ENCODE measurements around the gene CFAP221.

CFAP221 gene

DNA sequence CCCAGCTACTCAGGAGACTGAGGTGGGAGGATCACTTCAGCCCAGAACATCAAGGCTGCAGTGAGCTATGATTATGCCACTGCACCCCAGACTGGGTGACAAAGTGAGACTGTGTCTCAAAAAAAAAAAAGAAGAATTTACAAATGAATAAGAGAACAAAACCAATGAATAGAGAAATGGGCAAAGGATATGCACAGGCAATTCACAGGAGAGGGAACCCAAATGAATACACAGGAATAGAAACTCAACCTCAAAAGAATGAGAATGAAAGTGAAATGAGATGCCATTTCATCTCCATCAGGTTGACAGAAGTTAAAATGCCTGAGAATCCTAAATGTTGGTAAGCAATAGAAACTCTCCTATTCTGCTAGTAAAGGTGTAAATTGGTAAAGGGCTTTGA, 40.2 kb downstream of the CFAP221 start:
- no peak overlapping the region for H3K4me3 ChIP-seq (ENCODE audit: low read length)
- H3K36me3 ChIP-seq (ENCODE audit: control insufficient read depth, insufficient read depth, low read length): no peaks in the 10 kb centered on the region
- no peaks in the 10 kb centered on the region for H3K27me3 ChIP-seq (ENCODE audit: control insufficient read depth, insufficient read depth, low read length)
- no peaks in the 10 kb centered on the region for H3K9me3 ChIP-seq (ENCODE audit: control insufficient read depth, insufficient read depth, low read length)
- no peaks in the 10 kb centered on the region for H3K4me1 ChIP-seq (ENCODE audit: control insufficient read depth, insufficient read depth, low read length)
- no peak for DNase-seq (ENCODE audit: low read depth, low spot score)
- no peak overlapping the region for H3K27ac ChIP-seq (ENCODE audit: low read length)

GRCh38 chr2:119586085-119586484, 41.8 kb downstream of the CFAP221 start:
- DNase-seq (ENCODE audit: low read depth, low spot score): no peak
- no peaks in the 10 kb centered on the region for H3K9me3 ChIP-seq (ENCODE audit: control insufficient read depth, insufficient read depth, low read length)
- H3K4me3 ChIP-seq (ENCODE audit: low read length): no peak overlapping the region
- WGBS (ENCODE audit: insufficient coverage, insufficient read length): no CpG with 5 or more reads among the region's 3 CpGs
- H3K27ac ChIP-seq (ENCODE audit: low read length): no peak overlapping the region
- H3K36me3 ChIP-seq (ENCODE audit: control insufficient read depth, insufficient read depth, low read length): no peaks in the 10 kb centered on the region
- no peaks in the 10 kb centered on the region for H3K4me1 ChIP-seq (ENCODE audit: control insufficient read depth, insufficient read depth, low read length)
- no peaks in the 10 kb centered on the region for H3K27me3 ChIP-seq (ENCODE audit: control insufficient read depth, insufficient read depth, low read length)

DNA sequence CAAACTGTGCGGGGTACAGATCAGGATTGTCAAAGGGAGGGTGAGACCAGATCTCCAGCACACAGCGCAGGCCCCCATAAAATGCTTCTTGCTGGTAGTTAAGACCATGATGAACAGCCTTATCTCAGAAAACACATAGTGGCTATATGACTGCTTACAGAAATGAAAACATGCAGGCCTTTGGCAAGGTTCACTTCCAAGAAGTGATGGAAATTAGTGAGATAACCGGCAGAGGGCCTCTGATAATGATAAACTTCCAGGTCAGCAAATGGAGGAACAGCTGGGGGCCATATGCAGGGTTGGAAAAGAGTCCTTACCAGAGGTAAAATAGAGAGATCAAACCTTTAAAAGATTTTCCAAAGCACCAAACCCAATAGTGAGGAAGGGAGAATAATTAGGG, 46.6 kb downstream of the CFAP221 start:
- no CpG with 5 or more reads among the region's 3 CpGs for WGBS (ENCODE audit: insufficient coverage, insufficient read length)
- Histone ChIP-seq H3K36me3 (ENCODE audit: control insufficient read depth, insufficient read depth, low read length) (no peaks in the 10 kb centered on the region), H3K4me1 (ENCODE audit: control insufficient read depth, insufficient read depth, low read length) (no peaks in the 10 kb centered on the region)

DNA sequence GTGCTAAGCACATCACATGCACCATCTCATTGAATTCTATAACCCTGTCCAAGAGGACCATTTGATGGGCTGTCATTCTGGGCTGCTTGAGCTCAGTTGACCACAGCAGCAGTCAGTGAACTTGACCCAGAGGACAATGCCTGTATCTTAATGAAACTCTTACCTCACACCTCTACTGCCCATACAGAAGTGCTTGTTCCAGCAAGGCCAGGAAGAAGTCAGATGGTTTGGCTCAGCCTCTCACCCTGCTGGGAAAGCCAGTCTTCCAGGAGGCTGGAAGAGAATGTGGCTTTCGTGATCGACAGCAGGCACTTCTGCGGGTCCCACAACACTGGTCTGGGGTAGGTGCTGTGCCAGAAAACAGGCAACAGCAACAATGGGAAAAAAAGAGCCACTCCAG, 47.3 kb downstream of the CFAP221 start:
- no peak overlapping the region for H3K4me3 ChIP-seq (ENCODE audit: low read length)
- H3K9me3 ChIP-seq (ENCODE audit: control insufficient read depth, insufficient read depth, low read length): no peaks in the 10 kb centered on the region
- no peaks in the 10 kb centered on the region for H3K4me1 ChIP-seq (ENCODE audit: control insufficient read depth, insufficient read depth, low read length)
- DNase-seq (ENCODE audit: low read depth, low spot score): no peak
- H3K27me3 ChIP-seq (ENCODE audit: control insufficient read depth, insufficient read depth, low read length): no peaks in the 10 kb centered on the region
- no peaks in the 10 kb centered on the region for H3K36me3 ChIP-seq (ENCODE audit: control insufficient read depth, insufficient read depth, low read length)
- no peak overlapping the region for H3K27ac ChIP-seq (ENCODE audit: low read length)
- no CpG with 5 or more reads among the region's 3 CpGs for WGBS (ENCODE audit: insufficient coverage, insufficient read length)

More for the DNA sequence above, 46.6 kb downstream of the CFAP221 start:
- DNase-seq (ENCODE audit: low read depth, low spot score): no peak
- H3K27me3 ChIP-seq (ENCODE audit: control insufficient read depth, insufficient read depth, low read length): no peaks in the 10 kb centered on the region
- H3K9me3 ChIP-seq (ENCODE audit: control insufficient read depth, insufficient read depth, low read length): no peaks in the 10 kb centered on the region
- H3K4me3 ChIP-seq (ENCODE audit: low read length): no peak overlapping the region
- no peak overlapping the region for H3K27ac ChIP-seq (ENCODE audit: low read length)

- no peaks in the 10 kb centered on the region for H3K27me3 ChIP-seq (ENCODE audit: control insufficient read depth, insufficient read depth, low read length)
- H3K4me3 ChIP-seq (ENCODE audit: low read length): no peak overlapping the region
- no peak overlapping the region for H3K27ac ChIP-seq (ENCODE audit: low read length)
- no CpG with 5 or more reads among the region's 5 CpGs for WGBS (ENCODE audit: insufficient coverage, insufficient read length)
- DNase-seq (ENCODE audit: low read depth, low spot score): no peak
- H3K9me3 ChIP-seq (ENCODE audit: control insufficient read depth, insufficient read depth, low read length): no peaks in the 10 kb centered on the region
- H3K36me3 ChIP-seq (ENCODE audit: control insufficient read depth, insufficient read depth, low read length): no peaks in the 10 kb centered on the region
- H3K4me1 ChIP-seq (ENCODE audit: control insufficient read depth, insufficient read depth, low read length): no peaks in the 10 kb centered on the region
These were observed 48.2 kb downstream of the CFAP221 start for GRCh38 chr2:119592436-119592835.

- no CpG with 5 or more reads among the region's 6 CpGs for WGBS (ENCODE audit: insufficient coverage, insufficient read length)
- Histone ChIP-seq H3K4me3 (ENCODE audit: low read length) (no peak overlapping the region), H3K4me1 (ENCODE audit: control insufficient read depth, insufficient read depth, low read length) (no peaks in the 10 kb centered on the region), H3K36me3 (ENCODE audit: control insufficient read depth, insufficient read depth, low read length) (no peaks in the 10 kb centered on the region), H3K27ac (ENCODE audit: low read length) (no peak overlapping the region), H3K27me3 (ENCODE audit: control insufficient read depth, insufficient read depth, low read length) (no peaks in the 10 kb centered on the region), H3K9me3 (ENCODE audit: control insufficient read depth, insufficient read depth, low read length) (no peaks in the 10 kb centered on the region)
- no peak for DNase-seq (ENCODE audit: low read depth, low spot score)
These were observed 52.4 kb downstream of the CFAP221 start for GRCh38 chr2:119596638-119597037.

DNA sequence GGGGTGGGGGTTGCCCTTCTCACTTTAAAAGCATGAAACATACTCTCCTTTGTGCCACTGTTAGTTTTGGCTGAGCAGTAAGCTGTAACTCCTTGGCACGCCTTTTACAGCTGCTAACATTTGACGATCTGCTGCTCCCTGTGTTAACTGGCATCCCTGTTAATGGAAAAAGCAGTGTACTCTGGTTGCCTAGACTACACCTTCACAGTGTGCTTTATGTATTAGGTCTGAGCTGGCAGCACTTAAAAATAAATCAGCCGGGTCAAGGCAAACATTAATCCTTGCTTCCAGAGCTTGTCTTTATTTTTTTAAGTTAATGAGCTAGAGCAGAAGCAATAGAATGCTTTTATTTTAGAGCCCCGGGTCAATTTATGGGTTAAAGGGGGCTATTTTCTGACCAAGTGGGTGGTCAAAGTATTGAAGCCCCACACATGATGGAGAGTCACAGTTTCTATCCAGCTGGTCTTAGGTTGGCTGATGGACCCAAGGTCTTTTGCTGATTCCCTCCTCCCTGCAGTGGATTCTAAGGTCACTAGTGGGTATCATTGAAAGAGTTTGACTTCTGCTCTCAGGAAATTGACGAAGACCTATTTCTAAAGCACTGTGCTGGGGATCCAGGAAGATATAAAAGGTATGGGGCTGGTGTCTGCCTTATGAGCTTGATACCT, 54.5 kb downstream of the CFAP221 start:
- H3K9me3 ChIP-seq (ENCODE audit: control insufficient read depth, insufficient read depth, low read length): no peaks in the 10 kb centered on the region
- DNase-seq (ENCODE audit: low read depth, low spot score): no peak
- no peak overlapping the region for H3K4me3 ChIP-seq (ENCODE audit: low read length)
- WGBS (ENCODE audit: insufficient coverage, insufficient read length): no CpG with 5 or more reads among the region's 5 CpGs
- no peaks in the 10 kb centered on the region for H3K36me3 ChIP-seq (ENCODE audit: control insufficient read depth, insufficient read depth, low read length)
- H3K27ac ChIP-seq (ENCODE audit: low read length): no peak overlapping the region
- no peaks in the 10 kb centered on the region for H3K27me3 ChIP-seq (ENCODE audit: control insufficient read depth, insufficient read depth, low read length)
- H3K4me1 ChIP-seq (ENCODE audit: control insufficient read depth, insufficient read depth, low read length): no peaks in the 10 kb centered on the region

- H3K4me1 ChIP-seq (ENCODE audit: control insufficient read depth, insufficient read depth, low read length): no peaks in the 10 kb centered on the region
These were observed 55.1 kb downstream of the CFAP221 start for GRCh38 chr2:119599384-119599783.

GRCh38 chr2:119605096-119605495, 60.8 kb downstream of the CFAP221 start:
- no peaks in the 10 kb centered on the region for H3K4me1 ChIP-seq (ENCODE audit: control insufficient read depth, insufficient read depth, low read length)
- WGBS (ENCODE audit: insufficient coverage, insufficient read length): no CpG with 5 or more reads among the region's 4 CpGs
- no peak overlapping the region for H3K4me3 ChIP-seq (ENCODE audit: low read length)
- no peaks in the 10 kb centered on the region for H3K9me3 ChIP-seq (ENCODE audit: control insufficient read depth, insufficient read depth, low read length)
- H3K36me3 ChIP-seq (ENCODE audit: control insufficient read depth, insufficient read depth, low read length): no peaks in the 10 kb centered on the region
- DNase-seq (ENCODE audit: low read depth, low spot score): no peak
- no peak overlapping the region for H3K27ac ChIP-seq (ENCODE audit: low read length)
- H3K27me3 ChIP-seq (ENCODE audit: control insufficient read depth, insufficient read depth, low read length): no peaks in the 10 kb centered on the region

More at GRCh38 chr2:119599384-119599783, 55.1 kb downstream of the CFAP221 start:
- H3K4me3 ChIP-seq (ENCODE audit: low read length): no peak overlapping the region
- DNase-seq (ENCODE audit: low read depth, low spot score): no peak
- H3K27me3 ChIP-seq (ENCODE audit: control insufficient read depth, insufficient read depth, low read length): no peaks in the 10 kb centered on the region
- H3K27ac ChIP-seq (ENCODE audit: low read length): no peak overlapping the region
- no peaks in the 10 kb centered on the region for H3K9me3 ChIP-seq (ENCODE audit: control insufficient read depth, insufficient read depth, low read length)
- no peaks in the 10 kb centered on the region for H3K36me3 ChIP-seq (ENCODE audit: control insufficient read depth, insufficient read depth, low read length)
- no CpG with 5 or more reads among the region's 2 CpGs for WGBS (ENCODE audit: insufficient coverage, insufficient read length)

DNA sequence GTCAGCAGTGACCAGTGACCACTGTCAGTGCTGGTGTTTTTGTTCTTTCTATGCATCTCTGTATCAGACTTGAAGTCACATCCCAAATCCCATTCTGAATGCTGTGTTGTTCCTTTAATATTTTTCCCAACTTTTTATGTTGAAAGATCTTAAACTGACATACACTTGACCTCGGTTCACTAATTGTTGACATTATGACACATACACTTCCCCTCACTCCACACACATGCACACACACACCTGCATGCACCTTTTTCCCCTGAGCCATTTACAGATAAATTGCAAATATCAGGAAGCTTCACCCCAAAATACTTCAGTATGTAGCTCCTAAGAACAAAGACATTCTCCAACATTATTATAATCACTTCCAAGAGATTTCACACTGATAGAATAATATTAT, 62.4 kb downstream of the CFAP221 start:
- Histone ChIP-seq H3K27ac (ENCODE audit: low read length) (no peak overlapping the region), H3K9me3 (ENCODE audit: control insufficient read depth, insufficient read depth, low read length) (no peaks in the 10 kb centered on the region), H3K4me1 (ENCODE audit: control insufficient read depth, insufficient read depth, low read length) (no peaks in the 10 kb centered on the region), H3K36me3 (ENCODE audit: control insufficient read depth, insufficient read depth, low read length) (no peaks in the 10 kb centered on the region), H3K27me3 (ENCODE audit: control insufficient read depth, insufficient read depth, low read length) (no peaks in the 10 kb centered on the region), H3K4me3 (ENCODE audit: low read length) (no peak overlapping the region)
- no peak for DNase-seq (ENCODE audit: low read depth, low spot score)
- WGBS (ENCODE audit: insufficient coverage, insufficient read length): no CpG with 5 or more reads among the region's 1 CpG

DNA sequence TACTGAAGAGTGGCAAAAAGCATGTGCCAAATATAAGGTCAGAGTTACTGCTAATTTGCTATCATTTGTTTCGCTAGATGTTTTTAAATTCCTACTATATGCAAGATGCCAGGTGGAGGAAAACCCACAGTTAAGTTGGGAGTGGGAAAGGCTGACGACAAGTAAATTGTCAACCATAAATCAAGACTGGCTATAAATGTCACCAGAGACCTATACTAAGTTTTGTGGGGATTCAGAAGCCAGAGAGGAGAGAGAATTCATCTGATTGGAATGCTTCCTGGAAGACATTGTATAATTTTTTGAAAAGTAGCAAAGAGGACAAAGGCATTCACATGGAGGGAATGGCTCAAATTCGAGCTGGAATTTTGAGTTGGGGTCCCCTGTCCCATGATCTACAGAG, 64.3 kb downstream of the CFAP221 start:
- no peaks in the 10 kb centered on the region for H3K4me1 ChIP-seq (ENCODE audit: control insufficient read depth, insufficient read depth, low read length)
- H3K4me3 ChIP-seq (ENCODE audit: low read length): no peak overlapping the region
- no peak overlapping the region for H3K27ac ChIP-seq (ENCODE audit: low read length)
- H3K9me3 ChIP-seq (ENCODE audit: control insufficient read depth, insufficient read depth, low read length): no peaks in the 10 kb centered on the region
- no peaks in the 10 kb centered on the region for H3K36me3 ChIP-seq (ENCODE audit: control insufficient read depth, insufficient read depth, low read length)
- DNase-seq (ENCODE audit: low read depth, low spot score): no peak
- H3K27me3 ChIP-seq (ENCODE audit: control insufficient read depth, insufficient read depth, low read length): no peaks in the 10 kb centered on the region
- no CpG with 5 or more reads among the region's 3 CpGs for WGBS (ENCODE audit: insufficient coverage, insufficient read length)
